22Rv1 (cell line): ENCODE measurements around the gene KCNQ1.

Experiments used
- ZFX ChIP-seq: fragments of 450-650 bp; IDR thresholded peaks from 2 replicates; pipeline ENCODE4 v1.6.1; 2017; ENCODE audit warnings: antibody characterized with exemption, borderline replicate concordance
- TF ChIP-seq, protein P1 (sequence below): fragments of 450-650 bp; IDR thresholded peaks from 2 replicates; pipeline ENCODE4 v1.5.1; 2017; ENCODE audit warnings: mild to moderate bottlenecking

DNA sequence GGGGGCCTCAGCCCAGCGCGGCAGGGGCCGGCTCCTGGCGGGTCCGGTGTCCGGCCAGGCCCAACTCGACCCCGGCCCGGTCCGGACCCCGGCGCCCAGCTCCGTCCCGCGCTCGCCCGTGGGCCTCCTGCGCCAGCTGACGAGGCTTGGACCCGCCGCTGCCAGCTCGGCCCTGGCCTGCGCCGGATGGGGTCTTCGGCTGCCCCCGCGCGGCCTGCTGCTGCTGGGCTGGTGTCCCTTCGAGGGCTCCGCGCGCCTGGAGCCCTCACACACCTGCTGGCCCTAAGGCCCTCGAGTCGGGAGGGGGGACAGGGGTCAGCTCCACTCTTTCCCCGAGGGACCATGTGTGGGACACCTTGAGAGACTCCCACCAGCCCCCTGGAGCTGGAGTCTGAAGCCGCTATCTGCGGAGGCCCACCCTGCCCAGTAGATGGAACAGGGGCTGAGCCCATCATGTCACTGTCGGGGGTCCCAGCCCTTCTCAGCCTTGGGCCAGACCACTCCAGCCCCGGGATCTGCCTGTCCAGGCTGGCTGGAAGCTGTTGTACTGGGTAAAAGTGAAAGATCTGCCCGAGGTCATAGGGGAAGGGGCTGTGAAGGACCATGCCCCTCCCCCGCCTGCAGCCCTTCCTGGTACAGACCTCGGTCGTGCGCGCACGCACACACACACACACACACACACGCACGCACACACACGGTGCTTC is 441.5 kb downstream of the KCNQ1 start:
- TF ChIP-seq, protein P1, sequence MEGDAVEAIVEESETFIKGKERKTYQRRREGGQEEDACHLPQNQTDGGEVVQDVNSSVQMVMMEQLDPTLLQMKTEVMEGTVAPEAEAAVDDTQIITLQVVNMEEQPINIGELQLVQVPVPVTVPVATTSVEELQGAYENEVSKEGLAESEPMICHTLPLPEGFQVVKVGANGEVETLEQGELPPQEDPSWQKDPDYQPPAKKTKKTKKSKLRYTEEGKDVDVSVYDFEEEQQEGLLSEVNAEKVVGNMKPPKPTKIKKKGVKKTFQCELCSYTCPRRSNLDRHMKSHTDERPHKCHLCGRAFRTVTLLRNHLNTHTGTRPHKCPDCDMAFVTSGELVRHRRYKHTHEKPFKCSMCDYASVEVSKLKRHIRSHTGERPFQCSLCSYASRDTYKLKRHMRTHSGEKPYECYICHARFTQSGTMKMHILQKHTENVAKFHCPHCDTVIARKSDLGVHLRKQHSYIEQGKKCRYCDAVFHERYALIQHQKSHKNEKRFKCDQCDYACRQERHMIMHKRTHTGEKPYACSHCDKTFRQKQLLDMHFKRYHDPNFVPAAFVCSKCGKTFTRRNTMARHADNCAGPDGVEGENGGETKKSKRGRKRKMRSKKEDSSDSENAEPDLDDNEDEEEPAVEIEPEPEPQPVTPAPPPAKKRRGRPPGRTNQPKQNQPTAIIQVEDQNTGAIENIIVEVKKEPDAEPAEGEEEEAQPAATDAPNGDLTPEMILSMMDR = no peak
- no peak for TF ChIP-seq ZFX
